Jurkat, Clone E6-1 (cell line): ENCODE results near the gene EPHA1.
A peak's percentile ranks its signal among the peaks of the same experiment; 100 is the strongest.
"Not testable (repeated sequence)": the region's sequence is repeated elsewhere in the genome, so short reads cannot be mapped to it uniquely, and the experiment has no call there.

Source experiments
- DNase-seq: peaks from one replicate; pipeline ENCODE4 v3.0.0-alpha.2; 2011; ENCODE audit warnings: low read depth, low spot score
- H3K4me3 ChIP-seq: 2 replicates; pipeline ENCODE4 v1.5.1; 2011; ENCODE audit warnings: mild to moderate bottlenecking, low read length, control low read depth, moderate library complexity

Gene EPHA1

DNA sequence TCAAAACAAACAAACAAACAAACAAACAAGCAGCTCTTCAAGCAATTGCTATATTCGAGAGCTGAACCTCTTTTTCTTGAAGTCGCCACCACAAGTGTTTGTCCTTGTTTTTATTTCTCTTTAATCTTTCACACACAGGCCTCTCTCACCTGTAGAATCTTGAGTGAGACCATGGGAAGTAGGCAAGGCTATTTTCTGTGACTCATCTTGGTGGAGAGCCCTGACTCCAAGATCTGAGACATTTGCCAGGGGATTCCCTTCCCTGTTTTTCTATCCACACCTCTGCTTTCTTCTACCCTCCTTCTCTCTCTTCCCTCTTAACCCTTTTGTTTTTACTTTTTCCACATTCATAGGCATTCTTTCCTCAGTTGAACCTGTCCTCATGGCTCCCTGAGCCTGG, 26.6 kb upstream of the EPHA1 start:
- no peak for DNase-seq
- H3K4me3 ChIP-seq: no peak overlapping the region

GRCh38 chr7:143434660-143435059, 26.0 kb upstream of the EPHA1 start:
- DNase-seq: no peak
- no peak overlapping the region for H3K4me3 ChIP-seq

DNA sequence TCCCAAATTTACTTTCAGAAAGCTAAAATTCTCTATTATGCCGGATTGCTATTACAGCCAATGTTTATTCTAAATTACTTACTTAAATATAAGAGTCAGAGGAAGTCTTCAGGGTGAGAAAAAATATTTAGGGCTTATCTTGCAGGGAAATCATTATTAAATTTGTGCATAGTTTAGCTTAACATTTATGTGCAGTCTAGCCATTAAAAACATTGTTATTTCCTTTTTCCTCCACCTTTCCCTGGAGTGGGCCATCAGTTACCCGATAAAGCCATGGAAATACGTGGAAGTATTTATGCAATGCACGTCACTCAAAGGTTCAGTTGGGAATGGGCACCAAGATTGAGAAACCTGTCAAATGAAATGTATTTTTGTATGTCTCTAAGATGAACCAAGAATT, 25.1 kb upstream of the EPHA1 start:
- DNase-seq: no peak
- no peak overlapping the region for H3K4me3 ChIP-seq

DNA sequence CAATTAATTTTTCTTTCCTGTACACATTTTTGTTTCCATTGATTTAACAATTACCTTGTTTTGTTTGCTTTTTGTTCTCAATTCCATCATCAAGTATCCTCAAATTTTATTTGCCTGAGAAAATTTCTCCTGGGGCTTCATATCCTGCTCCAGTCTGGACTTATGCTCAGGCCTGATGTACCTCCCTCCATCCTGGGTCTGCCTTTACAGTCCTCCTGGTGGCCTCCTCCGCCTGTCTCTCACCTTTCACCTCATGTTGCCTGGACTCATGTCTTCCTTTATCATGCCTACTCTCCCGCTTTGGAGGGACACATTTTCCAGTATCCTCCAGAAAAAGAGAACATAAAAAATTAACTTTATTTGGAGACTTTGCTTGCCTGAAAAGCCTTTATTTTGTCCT, 22.5 kb upstream of the EPHA1 start:
- DNase-seq: no peak
- no peak overlapping the region for H3K4me3 ChIP-seq

- no peak for DNase-seq
- no peak overlapping the region for H3K4me3 ChIP-seq
Measured at GRCh38 chr7:143429770-143430698, 21.4 kb upstream of the EPHA1 start.

DNA sequence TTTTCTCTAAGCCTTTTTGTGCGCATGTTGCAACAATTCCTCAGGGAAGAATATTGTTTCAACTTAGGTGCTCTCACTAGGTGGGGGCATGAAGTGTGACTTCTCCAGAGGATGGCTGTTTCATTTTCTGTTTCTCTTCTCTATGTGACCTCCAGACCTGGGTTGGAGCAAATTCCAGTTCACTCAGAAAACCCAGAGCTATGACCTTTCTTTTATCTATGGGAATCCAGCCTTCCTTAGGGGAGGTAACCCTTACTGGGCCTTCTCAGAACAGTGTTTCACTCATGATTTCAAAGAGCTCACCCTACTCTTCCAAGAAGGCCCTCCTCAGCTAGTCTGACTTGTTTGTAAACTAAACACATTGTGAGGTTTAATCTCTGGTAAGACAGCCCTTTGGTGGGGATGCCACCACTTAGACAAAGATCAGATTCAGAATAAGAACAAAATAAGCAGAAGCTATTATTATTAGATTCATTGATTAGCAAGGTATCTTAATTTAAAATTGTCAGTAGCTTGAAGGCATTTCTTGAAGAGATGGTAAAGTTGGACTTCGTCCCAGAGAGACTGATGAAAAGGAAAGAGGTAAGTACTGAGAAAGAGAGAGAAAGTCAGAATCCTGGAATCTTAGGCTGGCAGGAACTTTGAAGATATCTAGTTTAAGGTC, 18.0 kb upstream of the EPHA1 start:
- H3K4me3 ChIP-seq: no peak overlapping the region
- no peak for DNase-seq

DNA sequence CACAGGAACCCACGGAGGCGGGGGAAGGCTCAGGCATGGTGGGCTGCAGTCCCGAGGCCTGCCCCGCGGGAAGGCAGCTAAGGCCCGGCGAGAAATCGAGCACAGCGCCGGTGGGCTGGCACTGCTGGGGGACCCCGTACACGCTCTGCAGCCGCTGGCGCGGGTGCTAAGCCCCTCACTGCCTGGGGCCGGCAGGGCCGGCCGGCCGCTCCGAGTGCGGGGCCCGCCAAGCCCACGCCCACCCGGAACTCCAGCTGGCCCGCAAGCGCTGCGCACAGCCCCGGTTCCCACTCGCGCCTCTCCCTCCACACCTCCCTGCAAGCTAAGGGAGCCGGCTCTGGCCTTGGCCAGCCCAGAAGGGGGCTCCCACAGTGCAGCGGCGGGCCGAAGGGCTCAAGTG, 15.8 kb upstream of the EPHA1 start:
- H3K4me3 ChIP-seq, DNase-seq: not testable (repeated sequence)

DNA sequence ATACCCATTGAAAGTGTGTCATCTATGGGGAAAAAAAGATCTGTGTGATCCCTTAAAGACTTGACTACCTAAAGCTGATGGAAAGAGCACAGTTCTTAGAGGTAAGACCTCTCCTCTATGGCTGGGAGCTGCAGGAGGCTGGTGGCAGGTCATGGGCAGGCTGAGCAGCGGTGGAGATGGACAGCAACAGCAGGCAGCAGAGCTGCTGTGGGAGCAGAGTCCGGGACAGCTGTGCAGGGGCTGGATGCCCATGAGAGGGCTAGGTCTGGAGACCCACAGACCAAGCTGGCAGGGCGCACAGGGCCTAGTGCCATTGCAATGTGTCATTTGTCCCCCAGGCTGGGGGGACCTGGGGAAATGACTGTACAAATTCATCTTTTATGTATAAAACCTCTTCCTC, 13.4 kb upstream of the EPHA1 start:
- no peak overlapping the region for H3K4me3 ChIP-seq
- DNase-seq: no peak

DNA sequence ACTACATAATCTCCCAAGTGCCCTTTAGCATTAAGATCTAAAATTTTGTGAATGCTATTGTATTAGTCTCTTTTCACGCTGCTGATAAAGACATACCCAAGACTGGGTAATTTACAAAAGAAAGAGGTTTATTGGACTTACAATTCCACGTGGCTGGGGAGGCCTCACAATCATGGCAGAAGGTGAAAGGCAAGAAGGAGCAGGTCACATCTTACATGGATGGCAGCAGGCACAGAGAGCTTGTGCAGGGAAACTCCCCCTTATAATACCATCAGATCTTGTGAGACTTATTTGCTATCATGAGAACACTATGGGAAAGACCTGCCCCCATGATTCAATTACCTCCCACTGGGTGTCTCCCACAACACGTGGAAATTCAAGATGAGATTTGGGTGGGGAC, 12.0 kb upstream of the EPHA1 start:
- not testable (repeated sequence) for H3K4me3 ChIP-seq, DNase-seq

DNA sequence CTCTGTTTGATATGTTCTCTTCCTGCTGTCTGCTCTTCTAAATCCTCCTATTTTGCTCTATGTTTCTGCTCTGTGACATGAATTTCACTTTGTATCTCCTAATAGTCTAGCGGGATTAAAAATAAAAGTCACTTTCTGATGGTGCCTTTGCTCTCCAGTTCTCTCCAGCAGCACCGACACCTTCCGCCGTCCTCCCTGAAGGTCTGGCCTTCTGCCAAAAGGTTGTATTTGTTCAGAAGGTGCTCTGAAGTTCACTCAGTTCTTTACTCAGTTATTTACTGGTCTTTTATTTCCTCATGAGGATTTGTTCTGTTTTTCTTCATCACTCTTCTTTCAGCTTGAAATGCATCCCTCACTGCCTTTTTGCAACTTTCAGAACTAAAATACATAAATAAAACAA, 11.2 kb upstream of the EPHA1 start:
- no peak overlapping the region for H3K4me3 ChIP-seq
- DNase-seq: no peak

DNA sequence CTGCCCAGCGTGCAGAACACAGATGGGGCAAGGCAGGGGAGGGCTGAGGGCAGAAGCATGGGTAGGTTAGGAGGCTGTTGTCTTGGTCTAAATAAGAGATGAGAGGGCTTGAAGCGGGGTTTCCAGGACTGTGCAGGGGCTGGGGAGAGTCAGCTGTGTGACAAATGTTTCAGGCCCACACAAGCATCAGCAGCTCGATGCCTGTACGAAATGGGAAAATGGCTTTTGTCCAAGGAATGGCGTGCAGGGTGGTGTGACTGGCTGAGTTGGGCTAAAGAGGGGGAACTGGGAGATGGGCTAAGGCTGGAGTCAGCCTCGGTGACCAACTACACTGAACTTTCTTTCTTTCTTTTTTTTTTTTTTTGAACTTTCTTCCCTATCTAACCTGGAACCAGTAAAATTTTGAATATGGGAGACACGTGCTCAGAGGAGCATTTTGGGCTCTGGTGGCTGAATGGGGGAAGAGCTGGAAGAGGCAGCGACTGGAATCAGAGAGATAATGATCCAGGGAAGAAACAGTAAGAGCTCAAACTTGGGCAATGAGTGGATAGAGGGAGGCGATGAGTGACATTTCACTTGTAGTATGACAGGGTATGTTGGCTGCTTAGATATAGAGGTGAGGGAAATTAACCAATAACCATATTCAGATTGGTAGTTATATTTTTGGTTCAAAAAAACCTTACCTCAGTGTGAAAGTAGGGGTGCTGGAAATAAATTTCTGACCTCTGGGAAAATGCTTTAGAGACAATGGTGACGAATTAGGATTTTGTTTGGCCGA, 10.2 kb upstream of the EPHA1 start:
- no peak overlapping the region for H3K4me3 ChIP-seq
- DNase-seq: no peak

DNA sequence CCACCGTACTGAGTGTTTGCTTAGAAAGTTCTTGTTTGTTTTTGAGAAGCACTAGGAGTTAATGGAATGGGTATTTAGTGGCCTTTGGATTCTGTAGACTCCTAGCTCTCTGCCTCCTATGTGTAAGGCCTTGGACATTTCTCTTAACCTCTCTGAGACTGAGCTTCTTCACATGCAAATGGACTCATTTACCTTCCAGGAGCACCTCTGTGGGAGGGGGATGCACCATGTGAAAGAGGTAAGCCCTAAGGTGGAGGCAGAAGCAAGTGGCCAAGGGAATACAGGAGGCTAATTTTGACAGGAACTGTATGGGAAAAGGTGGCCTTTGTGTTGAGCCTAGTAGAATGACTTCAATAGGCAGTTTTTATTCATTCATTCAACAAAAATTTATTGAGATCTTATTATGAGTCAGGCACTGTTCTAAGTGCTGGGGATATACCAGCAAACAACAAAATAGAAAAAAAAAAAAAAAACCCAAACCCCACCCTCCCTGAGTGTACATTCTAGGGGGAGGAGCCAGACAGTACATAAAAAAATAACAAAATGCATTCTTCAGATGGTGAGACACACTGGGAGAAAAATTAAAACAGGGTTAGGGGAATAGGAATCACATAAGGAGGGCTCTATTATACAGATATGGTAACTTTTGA, 9.2 kb upstream of the EPHA1 start:
- DNase-seq: no peak
- no peak overlapping the region for H3K4me3 ChIP-seq

DNA sequence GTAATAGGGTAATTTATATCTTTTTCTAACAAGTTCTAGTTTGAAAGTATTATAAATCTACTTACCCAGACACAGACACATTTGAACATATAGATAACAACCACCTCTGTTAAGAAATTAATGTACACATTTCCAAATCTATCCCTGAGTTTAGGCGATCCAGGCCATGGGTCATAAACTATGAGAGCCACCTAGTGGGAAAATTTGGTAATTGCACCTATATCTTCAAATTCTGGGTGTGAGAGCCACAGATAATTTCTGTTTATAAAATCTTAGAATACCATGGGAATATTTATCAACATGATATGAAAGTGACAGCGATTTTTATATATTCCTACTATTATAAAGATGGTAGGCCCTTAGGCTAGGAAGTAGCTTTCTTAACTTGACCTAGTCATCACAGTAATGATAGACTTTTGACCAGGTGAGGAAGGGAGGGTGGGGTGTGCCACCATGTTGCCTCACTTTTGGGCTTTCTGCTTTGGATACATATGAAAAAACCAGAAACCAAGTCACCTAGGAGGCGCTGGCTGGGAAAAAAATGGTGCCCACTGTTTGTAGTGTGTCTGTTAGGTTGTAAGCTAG, 8.0 kb upstream of the EPHA1 start:
- no peak overlapping the region for H3K4me3 ChIP-seq
- peak; percentile 44 for DNase-seq

- H3K4me3 ChIP-seq: no peak overlapping the region
- DNase-seq: no peak
Measured at GRCh38 chr7:143415742-143416397, 7.2 kb upstream of the EPHA1 start.

DNA sequence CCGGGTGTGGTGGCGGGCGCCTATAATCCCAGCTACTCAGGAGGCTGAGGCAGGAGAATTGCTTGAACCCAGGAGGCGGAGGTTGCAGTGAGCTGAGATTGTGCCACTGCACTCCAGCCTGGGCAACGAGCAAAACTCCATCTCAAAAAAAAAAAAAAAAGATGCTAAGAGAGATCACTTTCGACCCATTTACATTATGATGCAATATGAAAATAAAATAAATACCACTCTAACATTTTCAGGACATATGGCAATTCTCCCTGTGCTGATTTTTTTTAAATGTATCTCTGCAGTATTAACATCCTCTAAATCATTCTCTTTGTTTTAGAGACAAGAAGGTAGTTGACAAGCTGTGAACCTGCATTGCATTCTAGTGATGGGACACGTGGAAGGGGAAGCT, 6.6 kb upstream of the EPHA1 start:
- not testable (repeated sequence) for H3K4me3 ChIP-seq, DNase-seq

- no peak overlapping the region for H3K4me3 ChIP-seq
- DNase-seq: no peak
Measured at GRCh38 chr7:143413123-143413522, 4.5 kb upstream of the EPHA1 start.

GRCh38 chr7:143411976-143412708, 3.5 kb upstream of the EPHA1 start:
- no peak for DNase-seq
- H3K4me3 ChIP-seq: no peak overlapping the region

- DNase-seq: no peak
- H3K4me3 ChIP-seq: no peak overlapping the region
Measured at GRCh38 chr7:143410521-143411004, 1.9 kb upstream of the EPHA1 start.
